ENCODE data around the gene EFCAB11.

DNA sequence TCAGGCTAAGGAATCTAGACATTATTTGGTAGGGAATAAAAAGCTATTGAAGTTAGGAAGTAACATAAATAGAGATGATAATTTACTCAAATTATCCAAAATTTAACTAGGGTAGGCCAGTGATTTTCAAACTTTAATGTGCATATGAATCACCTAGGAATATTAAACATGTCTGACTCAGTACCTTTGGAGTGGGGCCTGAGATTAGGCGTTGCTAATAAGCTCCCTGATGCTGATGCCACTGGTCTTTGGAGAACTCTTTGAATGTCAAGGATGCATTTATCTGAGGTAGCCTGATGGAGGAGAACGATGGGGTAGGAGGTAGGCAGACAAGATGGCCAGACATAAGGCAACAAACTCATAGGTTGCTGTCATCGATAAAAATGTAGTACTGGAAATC, 33.2 kb downstream of the EFCAB11 start:
- TF ChIP-seq, protein P1, sequence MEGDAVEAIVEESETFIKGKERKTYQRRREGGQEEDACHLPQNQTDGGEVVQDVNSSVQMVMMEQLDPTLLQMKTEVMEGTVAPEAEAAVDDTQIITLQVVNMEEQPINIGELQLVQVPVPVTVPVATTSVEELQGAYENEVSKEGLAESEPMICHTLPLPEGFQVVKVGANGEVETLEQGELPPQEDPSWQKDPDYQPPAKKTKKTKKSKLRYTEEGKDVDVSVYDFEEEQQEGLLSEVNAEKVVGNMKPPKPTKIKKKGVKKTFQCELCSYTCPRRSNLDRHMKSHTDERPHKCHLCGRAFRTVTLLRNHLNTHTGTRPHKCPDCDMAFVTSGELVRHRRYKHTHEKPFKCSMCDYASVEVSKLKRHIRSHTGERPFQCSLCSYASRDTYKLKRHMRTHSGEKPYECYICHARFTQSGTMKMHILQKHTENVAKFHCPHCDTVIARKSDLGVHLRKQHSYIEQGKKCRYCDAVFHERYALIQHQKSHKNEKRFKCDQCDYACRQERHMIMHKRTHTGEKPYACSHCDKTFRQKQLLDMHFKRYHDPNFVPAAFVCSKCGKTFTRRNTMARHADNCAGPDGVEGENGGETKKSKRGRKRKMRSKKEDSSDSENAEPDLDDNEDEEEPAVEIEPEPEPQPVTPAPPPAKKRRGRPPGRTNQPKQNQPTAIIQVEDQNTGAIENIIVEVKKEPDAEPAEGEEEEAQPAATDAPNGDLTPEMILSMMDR (IDR thresholded peaks at IDR 0.05), result no peak
- TF ChIP-seq EZH2 (IDR thresholded peaks at IDR 0.05; ENCODE audit: borderline replicate concordance, insufficient read depth, low read depth, low read length, poor library complexity, severe bottlenecking), result no peak

All from B cell (primary cell).